WTC11 (cell line): ENCODE measurements around the gene ZC3H7B.

Source experiments
- NR2C2 ChIP-seq: sonication (generic); formaldehyde crosslinking; IDR thresholded peaks from 2 replicates; pipeline ENCODE4 v1.8.0; 2022; ENCODE audit warnings: mild to moderate bottlenecking, missing genetic modification reagents
- TF ChIP-seq, protein P1 (sequence below): sonication (generic); formaldehyde crosslinking; IDR thresholded peaks from 2 replicates; pipeline ENCODE4 v1.8.1; 2023; ENCODE audit warnings: mild to moderate bottlenecking, missing genetic modification reagents, moderate library complexity
- TF ChIP-seq, protein P2 (sequence below): sonication (generic); formaldehyde crosslinking; IDR thresholded peaks from 2 replicates; pipeline ENCODE4 v1.8.1; 2023; ENCODE audit warnings: mild to moderate bottlenecking, missing genetic modification reagents
- TF ChIP-seq, protein P3 (sequence below): sonication (generic); formaldehyde crosslinking; IDR thresholded peaks from 2 replicates; pipeline ENCODE4 v1.8.0; 2023; ENCODE audit warnings: missing genetic modification reagents, mild to moderate bottlenecking, borderline replicate concordance
- TF ChIP-seq, protein P4 (sequence below): fragments of 200-600 bp; IDR thresholded peaks from 2 replicates; pipeline ENCODE4 v1.8.0; 2022; ENCODE audit warnings: antibody characterized with exemption
- TF ChIP-seq, protein P5 (sequence below): sonication (generic); formaldehyde crosslinking; IDR thresholded peaks from 2 replicates; pipeline ENCODE4 v1.8.0; 2022; ENCODE audit warnings: mild to moderate bottlenecking, missing genetic modification reagents

DNA sequence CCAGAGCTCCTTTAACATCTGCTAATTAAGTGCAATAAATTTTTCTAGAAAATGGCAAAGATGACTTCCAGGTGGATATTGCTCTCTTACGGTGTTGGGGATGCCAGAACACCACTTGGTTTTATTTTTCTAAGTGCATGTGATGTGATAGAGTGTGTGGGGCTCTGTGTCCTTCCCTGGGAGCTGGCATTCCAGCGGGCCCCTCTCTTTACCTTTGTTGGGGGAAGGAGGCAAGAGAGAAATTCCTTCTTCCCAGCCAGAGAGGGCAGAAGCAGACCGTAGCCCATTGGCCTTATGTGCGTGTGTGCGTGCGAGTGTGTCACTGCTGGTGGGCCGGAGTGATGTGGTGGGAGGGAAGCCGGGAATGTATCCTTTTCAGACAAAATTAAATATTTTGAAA lies 97.6 kb downstream of the ZC3H7B start:
- TF ChIP-seq, protein P1, sequence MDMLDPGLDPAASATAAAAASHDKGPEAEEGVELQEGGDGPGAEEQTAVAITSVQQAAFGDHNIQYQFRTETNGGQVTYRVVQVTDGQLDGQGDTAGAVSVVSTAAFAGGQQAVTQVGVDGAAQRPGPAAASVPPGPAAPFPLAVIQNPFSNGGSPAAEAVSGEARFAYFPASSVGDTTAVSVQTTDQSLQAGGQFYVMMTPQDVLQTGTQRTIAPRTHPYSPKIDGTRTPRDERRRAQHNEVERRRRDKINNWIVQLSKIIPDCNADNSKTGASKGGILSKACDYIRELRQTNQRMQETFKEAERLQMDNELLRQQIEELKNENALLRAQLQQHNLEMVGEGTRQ (CRISPR knock-in tag), result no peak
- TF ChIP-seq, protein P2, sequence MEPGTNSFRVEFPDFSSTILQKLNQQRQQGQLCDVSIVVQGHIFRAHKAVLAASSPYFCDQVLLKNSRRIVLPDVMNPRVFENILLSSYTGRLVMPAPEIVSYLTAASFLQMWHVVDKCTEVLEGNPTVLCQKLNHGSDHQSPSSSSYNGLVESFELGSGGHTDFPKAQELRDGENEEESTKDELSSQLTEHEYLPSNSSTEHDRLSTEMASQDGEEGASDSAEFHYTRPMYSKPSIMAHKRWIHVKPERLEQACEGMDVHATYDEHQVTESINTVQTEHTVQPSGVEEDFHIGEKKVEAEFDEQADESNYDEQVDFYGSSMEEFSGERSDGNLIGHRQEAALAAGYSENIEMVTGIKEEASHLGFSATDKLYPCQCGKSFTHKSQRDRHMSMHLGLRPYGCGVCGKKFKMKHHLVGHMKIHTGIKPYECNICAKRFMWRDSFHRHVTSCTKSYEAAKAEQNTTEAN, result no peak
- TF ChIP-seq, protein P3, sequence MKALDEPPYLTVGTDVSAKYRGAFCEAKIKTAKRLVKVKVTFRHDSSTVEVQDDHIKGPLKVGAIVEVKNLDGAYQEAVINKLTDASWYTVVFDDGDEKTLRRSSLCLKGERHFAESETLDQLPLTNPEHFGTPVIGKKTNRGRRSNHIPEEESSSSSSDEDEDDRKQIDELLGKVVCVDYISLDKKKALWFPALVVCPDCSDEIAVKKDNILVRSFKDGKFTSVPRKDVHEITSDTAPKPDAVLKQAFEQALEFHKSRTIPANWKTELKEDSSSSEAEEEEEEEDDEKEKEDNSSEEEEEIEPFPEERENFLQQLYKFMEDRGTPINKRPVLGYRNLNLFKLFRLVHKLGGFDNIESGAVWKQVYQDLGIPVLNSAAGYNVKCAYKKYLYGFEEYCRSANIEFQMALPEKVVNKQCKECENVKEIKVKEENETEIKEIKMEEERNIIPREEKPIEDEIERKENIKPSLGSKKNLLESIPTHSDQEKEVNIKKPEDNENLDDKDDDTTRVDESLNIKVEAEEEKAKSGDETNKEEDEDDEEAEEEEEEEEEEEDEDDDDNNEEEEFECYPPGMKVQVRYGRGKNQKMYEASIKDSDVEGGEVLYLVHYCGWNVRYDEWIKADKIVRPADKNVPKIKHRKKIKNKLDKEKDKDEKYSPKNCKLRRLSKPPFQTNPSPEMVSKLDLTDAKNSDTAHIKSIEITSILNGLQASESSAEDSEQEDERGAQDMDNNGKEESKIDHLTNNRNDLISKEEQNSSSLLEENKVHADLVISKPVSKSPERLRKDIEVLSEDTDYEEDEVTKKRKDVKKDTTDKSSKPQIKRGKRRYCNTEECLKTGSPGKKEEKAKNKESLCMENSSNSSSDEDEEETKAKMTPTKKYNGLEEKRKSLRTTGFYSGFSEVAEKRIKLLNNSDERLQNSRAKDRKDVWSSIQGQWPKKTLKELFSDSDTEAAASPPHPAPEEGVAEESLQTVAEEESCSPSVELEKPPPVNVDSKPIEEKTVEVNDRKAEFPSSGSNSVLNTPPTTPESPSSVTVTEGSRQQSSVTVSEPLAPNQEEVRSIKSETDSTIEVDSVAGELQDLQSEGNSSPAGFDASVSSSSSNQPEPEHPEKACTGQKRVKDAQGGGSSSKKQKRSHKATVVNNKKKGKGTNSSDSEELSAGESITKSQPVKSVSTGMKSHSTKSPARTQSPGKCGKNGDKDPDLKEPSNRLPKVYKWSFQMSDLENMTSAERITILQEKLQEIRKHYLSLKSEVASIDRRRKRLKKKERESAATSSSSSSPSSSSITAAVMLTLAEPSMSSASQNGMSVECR (CRISPR knock-in tag), result no peak
- TF ChIP-seq, protein P4, sequence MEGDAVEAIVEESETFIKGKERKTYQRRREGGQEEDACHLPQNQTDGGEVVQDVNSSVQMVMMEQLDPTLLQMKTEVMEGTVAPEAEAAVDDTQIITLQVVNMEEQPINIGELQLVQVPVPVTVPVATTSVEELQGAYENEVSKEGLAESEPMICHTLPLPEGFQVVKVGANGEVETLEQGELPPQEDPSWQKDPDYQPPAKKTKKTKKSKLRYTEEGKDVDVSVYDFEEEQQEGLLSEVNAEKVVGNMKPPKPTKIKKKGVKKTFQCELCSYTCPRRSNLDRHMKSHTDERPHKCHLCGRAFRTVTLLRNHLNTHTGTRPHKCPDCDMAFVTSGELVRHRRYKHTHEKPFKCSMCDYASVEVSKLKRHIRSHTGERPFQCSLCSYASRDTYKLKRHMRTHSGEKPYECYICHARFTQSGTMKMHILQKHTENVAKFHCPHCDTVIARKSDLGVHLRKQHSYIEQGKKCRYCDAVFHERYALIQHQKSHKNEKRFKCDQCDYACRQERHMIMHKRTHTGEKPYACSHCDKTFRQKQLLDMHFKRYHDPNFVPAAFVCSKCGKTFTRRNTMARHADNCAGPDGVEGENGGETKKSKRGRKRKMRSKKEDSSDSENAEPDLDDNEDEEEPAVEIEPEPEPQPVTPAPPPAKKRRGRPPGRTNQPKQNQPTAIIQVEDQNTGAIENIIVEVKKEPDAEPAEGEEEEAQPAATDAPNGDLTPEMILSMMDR, result no peak
- TF ChIP-seq NR2C2 (CRISPR knock-in tag), result no peak
- TF ChIP-seq, protein P5, sequence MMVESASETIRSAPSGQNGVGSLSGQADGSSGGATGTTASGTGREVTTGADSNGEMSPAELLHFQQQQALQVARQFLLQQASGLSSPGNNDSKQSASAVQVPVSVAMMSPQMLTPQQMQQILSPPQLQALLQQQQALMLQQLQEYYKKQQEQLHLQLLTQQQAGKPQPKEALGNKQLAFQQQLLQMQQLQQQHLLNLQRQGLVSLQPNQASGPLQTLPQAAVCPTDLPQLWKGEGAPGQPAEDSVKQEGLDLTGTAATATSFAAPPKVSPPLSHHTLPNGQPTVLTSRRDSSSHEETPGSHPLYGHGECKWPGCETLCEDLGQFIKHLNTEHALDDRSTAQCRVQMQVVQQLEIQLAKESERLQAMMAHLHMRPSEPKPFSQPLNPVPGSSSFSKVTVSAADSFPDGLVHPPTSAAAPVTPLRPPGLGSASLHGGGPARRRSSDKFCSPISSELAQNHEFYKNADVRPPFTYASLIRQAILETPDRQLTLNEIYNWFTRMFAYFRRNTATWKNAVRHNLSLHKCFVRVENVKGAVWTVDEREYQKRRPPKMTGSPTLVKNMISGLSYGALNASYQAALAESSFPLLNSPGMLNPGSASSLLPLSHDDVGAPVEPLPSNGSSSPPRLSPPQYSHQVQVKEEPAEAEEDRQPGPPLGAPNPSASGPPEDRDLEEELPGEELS (CRISPR knock-in tag), result no peak
